ENCODE measurements around the gene PLEKHG4B.

GRCh38 chr5:95241-95980 lies 3.4 kb downstream of the PLEKHG4B start:
- no peak for TF ChIP-seq POLR2A (IDR thresholded peaks at IDR 0.05; ENCODE audit: low read depth, low read length)
- no peak for TF ChIP-seq PAX5 (IDR thresholded peaks at IDR 0.05; ENCODE audit: insufficient read depth, low read length, severe bottlenecking)
- no peak for TF ChIP-seq TAF1 (IDR thresholded peaks at IDR 0.05; ENCODE audit: low read depth, low read length)
